Lung (tissue), 12 donors: Measurements from ENCODE around the gene KLHDC3. TPM values are rescaled to one million over a fixed set of nuclear protein-coding genes. Genes with fewer than 3 reads are reported as not detected.

ENCODE experiments used
- ATAC-seq: fragments of 200-7000 bp; cut with Tn5 transposase; one replicate; pipeline ENCODE4 v1.9.1; 2020; ENCODE audit warnings: moderate number of reproducible peaks; ENCODE audit not compliant: insufficient read depth, low FRiP score
- DNase-seq, 3 donors: peaks; one replicate each; pipeline ENCODE4 v3.0.0-alpha.2; 2013 to 2017
- H3K27ac ChIP-seq, 2 donors: one replicate each; pipeline ENCODE4 v1.5.1; 2013; ENCODE audit warnings: mild to moderate bottlenecking in 2 of 2, moderate library complexity in 2 of 2, control low read depth in 1 of 2, inconsistent platforms in 1 of 2, low read depth in 1 of 2, low read length in 1 of 2
- H3K27me3 ChIP-seq, 3 donors: one replicate each; pipeline ENCODE4 v1.5.1; 2013; ENCODE audit warnings: low read length in 2 of 3; ENCODE audit not compliant: control insufficient read depth in 3 of 3, insufficient read depth in 3 of 3
- H3K36me3 ChIP-seq, 4 donors: one replicate each; pipeline ENCODE4 v1.5.1; 2013; ENCODE audit warnings: low read length in 4 of 4, mild to moderate bottlenecking in 1 of 4, moderate library complexity in 1 of 4; ENCODE audit not compliant: control insufficient read depth in 4 of 4, insufficient read depth in 4 of 4
- H3K4me1 ChIP-seq, 5 donors: one replicate each; pipeline ENCODE4 v1.5.1; 2013; ENCODE audit warnings: low read length in 5 of 5, mild to moderate bottlenecking in 2 of 5, moderate library complexity in 1 of 5; ENCODE audit not compliant: control insufficient read depth in 5 of 5, insufficient read depth in 5 of 5
- H3K4me3 ChIP-seq: one replicate; pipeline ENCODE4 v1.5.1; 2013; ENCODE audit warnings: mild to moderate bottlenecking, control low read depth, moderate library complexity
- H3K9ac ChIP-seq, 2 donors: one replicate each; pipeline ENCODE4 v1.5.1; 2013; ENCODE audit warnings: low read length in 2 of 2, control low read depth in 1 of 2; ENCODE audit not compliant: insufficient read depth in 1 of 2
- H3K9me3 ChIP-seq, 4 donors: one replicate each; pipeline ENCODE4 v1.5.1; 2013; ENCODE audit warnings: low read length in 3 of 4, mild to moderate bottlenecking in 1 of 4, moderate library complexity in 1 of 4; ENCODE audit not compliant: control insufficient read depth in 4 of 4, insufficient read depth in 3 of 4
- CTCF ChIP-seq: IDR thresholded peaks from 2 replicates; pipeline ENCODE4 v1.5.1; 2012; ENCODE audit warnings: mild to moderate bottlenecking; ENCODE audit errors: control extremely low read depth, extremely low read depth
- whole genome bisulfite sequencing, 2 donors: extraction: QIAGEN DNeasy Blood & Tissue Kit; methylation state at CpG; one replicate each; pipeline ENCODE4 v1.1.7; 2013; 5-methylcytosine and 5-hydroxymethylcytosine counted together
- polyA plus RNA-seq, 2 donors: library from polyadenylated mRNA; stranded (reverse); fragments of 200-250 nt; gene quantifications; one replicate each; pipeline ENCODE4 v1.2.1, GENCODE V29; 2013
- total RNA-seq, 2 donors: library from RNA; depleted of rRNA in 1 of 2; stranded (reverse); fragments of >200 nt in 1 of 2; gene quantifications; one replicate each; pipeline ENCODE4 v1.2.1, GENCODE V29; 2014 to 2021
- donor health status: control.
- donor health status: control.
- donor health status: Bipolar disorder and iron deficiency.
- donor health status: healthy.
- donor health status: DM: yes; HTN: yes; CAD: no.

KLHDC3 gene
- total and polyA plus RNA-seq, 4 donors, result 46.3 to 74.4 (median 54.5) TPM

- H3K4me1 ChIP-seq, result peaks cover 0 to 21% (median 14%) of the 10 kb centered on the region in 5 donors
- ATAC-seq (no peak), DNase-seq (peak; percentile 56 to 78 (median 74))
- H3K27ac ChIP-seq, result peak overlapping the region; percentile 90 to 96
- no peak for TF ChIP-seq CTCF
- no peaks in the 10 kb centered on the region for H3K9me3 ChIP-seq
- H3K36me3 ChIP-seq, result peaks cover 17 to 42% (median 26%) of the 10 kb centered on the region in 4 donors
- WGBS, 2 donors, result 60 to 68% methylated on average over 5 of the region's 5 CpGs
- H3K27me3 ChIP-seq, result no peaks in the 10 kb centered on the region
- H3K4me3 ChIP-seq, result no peak overlapping the region
- H3K9ac ChIP-seq, result peak overlapping the region in 1 of 2 donors; percentile 16
Measured at GRCh38 chr6:43020847-43021246, 6.8 kb downstream of the KLHDC3 start.

- Histone ChIP-seq H3K4me3 (peak within 1 kb of the TSS; percentile 94), H3K36me3 (peaks cover 21 to 45% (median 29%) of the 10 kb centered on the region in 4 donors), H3K27me3 (no peaks in the 10 kb centered on the region), H3K27ac (peak within 1 kb of the TSS; percentile 90 to 96), H3K9ac (peak within 1 kb of the TSS in 1 of 2 donors; percentile 23), H3K9me3 (no peaks in the 10 kb centered on the region), H3K4me1 (peaks cover 0 to 16% (median 10%) of the 10 kb centered on the region in 5 donors)
- DNase-seq (peak; percentile 84 to 86 (median 85)), ATAC-seq (peak; percentile 96)
- WGBS, 2 donors, result 0 to 1% methylated on average over 56 of the region's 56 CpGs
- no peak for TF ChIP-seq CTCF
Measured at GRCh38 chr6:43021270-43022047, 7.4 kb downstream of the KLHDC3 start, which contains the start of gene RRP36. Gene RRP36, plus strand, starts transcription at chr6:43021623. Its CDS starts 32 bp downstream, at chr6:43021655.

- ATAC-seq, result no peak
- no peak overlapping the region for H3K27ac ChIP-seq
- no peaks in the 10 kb centered on the region for H3K9me3 ChIP-seq
- peaks cover 0 to 14% (median 9%) of the 10 kb centered on the region in 5 donors for H3K4me1 ChIP-seq
- no peaks in the 10 kb centered on the region for H3K27me3 ChIP-seq
- H3K36me3 ChIP-seq, result peaks cover 18 to 46% (median 34%) of the 10 kb centered on the region in 4 donors
- TF ChIP-seq CTCF, result no peak
- DNase-seq, result no peak
- WGBS, 2 donors, result 91 to 100% methylated on average over 2 of the region's 2 CpGs
- H3K4me3 ChIP-seq, result no peak overlapping the region
- peak overlapping the region in 1 of 2 donors; percentile 7 for H3K9ac ChIP-seq
Measured at GRCh38 chr6:43024436-43024835, 10.4 kb downstream of the KLHDC3 start.
